BLaER1 treated with 17β-estradiol and CSF1 and Interleukin-3, amounts not matched to agents 10 nM and 100 nM (cell line): ENCODE measurements around the gene PRKCE.
A peak's percentile ranks its signal among the peaks of the same experiment; 100 is the strongest.

ENCODE experiments used
- H3K27ac ChIP-seq, 11 experiments: shearing (Covaris generic); formaldehyde crosslinking; 2 replicates each; pipeline ENCODE4 v1.8.1; 2022
- H3K27me3 ChIP-seq, 11 experiments: shearing (Covaris generic); formaldehyde crosslinking; 2 replicates each; pipeline ENCODE4 v1.8.1; 2022
- H3K36me3 ChIP-seq, 11 experiments: shearing (Covaris generic); formaldehyde crosslinking; 2 replicates each; pipeline ENCODE4 v1.8.1; 2022
- H3K4me1 ChIP-seq, 10 experiments: shearing (Covaris generic); formaldehyde crosslinking; 2 replicates each; pipeline ENCODE4 v1.8.1; 2022
- H3K4me2 ChIP-seq, 11 experiments: shearing (Covaris generic); formaldehyde crosslinking; 2 replicates each; pipeline ENCODE4 v1.8.1; 2022
- H3K4me3 ChIP-seq, 10 experiments: shearing (Covaris generic); formaldehyde crosslinking; 2 replicates each; pipeline ENCODE4 v1.8.1; 2022
- H3K9ac ChIP-seq, 11 experiments: shearing (Covaris generic); formaldehyde crosslinking; 2 replicates each; pipeline ENCODE4 v1.8.1; 2022
- H3K9me3 ChIP-seq, 11 experiments: shearing (Covaris generic); formaldehyde crosslinking; replicated peaks in 1 of 11; 2 replicates each; pipeline ENCODE4 v1.8.1; 2022
- H4K20me1 ChIP-seq, 11 experiments: shearing (Covaris generic); formaldehyde crosslinking; 2 replicates each; pipeline ENCODE4 v1.8.1; 2022
- Cebpa-rat ChIP-seq, 11 experiments: shearing (Covaris generic); IDR thresholded peaks; 2 replicates each; pipeline ENCODE4 v1.8.1; 2022

Gene PRKCE

DNA sequence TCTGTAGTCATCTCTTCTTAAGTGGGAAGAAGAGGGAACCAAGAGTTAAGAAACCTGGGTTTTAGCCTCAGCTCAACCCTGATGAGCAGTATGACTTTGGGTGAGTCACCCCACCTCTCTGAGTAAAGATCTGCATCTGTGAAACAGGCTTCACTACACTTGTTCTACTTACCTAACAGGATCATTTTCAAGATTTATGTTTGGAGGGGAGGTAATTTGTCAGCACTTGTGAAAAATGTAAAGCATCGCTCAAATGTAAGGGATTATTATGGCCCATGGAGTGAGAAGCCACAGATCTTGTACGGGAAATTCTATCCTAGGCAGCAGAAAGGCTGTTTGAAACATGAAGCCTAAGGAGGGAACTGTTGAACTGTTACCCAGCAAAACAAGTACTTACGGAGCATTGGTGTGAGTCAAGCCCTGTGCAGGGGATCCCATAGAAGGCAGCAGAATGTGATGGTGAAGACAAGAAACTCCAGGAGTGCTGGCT, 160.6 kb downstream of the PRKCE start:
- no peak overlapping the region for H3K4me3 ChIP-seq
- no peak overlapping the region for H3K27ac ChIP-seq
- H3K4me1 ChIP-seq, result peaks cover 0 to 65% (median 50%) of the 10 kb centered on the region in 10 experiments; a peak in 16 of 20 replicates
- H3K4me2 ChIP-seq, result no peak overlapping the region; a peak in 2 of 22 replicates
- peaks cover 0 to 41% (median 16%) of the 10 kb centered on the region in 11 experiments; a peak in 9 of 22 replicates for H3K36me3 ChIP-seq
- no peak for TF ChIP-seq Cebpa-rat (IDR thresholded peaks at IDR 0.05)
- H4K20me1 ChIP-seq, result peaks cover 0 to 100% (median 96%) of the 10 kb centered on the region in 11 experiments; a peak in 14 of 22 replicates
- H3K9me3 ChIP-seq, result no peaks in the 10 kb centered on the region
- no peak overlapping the region for H3K9ac ChIP-seq
- H3K27me3 ChIP-seq, result no peaks in the 10 kb centered on the region

DNA sequence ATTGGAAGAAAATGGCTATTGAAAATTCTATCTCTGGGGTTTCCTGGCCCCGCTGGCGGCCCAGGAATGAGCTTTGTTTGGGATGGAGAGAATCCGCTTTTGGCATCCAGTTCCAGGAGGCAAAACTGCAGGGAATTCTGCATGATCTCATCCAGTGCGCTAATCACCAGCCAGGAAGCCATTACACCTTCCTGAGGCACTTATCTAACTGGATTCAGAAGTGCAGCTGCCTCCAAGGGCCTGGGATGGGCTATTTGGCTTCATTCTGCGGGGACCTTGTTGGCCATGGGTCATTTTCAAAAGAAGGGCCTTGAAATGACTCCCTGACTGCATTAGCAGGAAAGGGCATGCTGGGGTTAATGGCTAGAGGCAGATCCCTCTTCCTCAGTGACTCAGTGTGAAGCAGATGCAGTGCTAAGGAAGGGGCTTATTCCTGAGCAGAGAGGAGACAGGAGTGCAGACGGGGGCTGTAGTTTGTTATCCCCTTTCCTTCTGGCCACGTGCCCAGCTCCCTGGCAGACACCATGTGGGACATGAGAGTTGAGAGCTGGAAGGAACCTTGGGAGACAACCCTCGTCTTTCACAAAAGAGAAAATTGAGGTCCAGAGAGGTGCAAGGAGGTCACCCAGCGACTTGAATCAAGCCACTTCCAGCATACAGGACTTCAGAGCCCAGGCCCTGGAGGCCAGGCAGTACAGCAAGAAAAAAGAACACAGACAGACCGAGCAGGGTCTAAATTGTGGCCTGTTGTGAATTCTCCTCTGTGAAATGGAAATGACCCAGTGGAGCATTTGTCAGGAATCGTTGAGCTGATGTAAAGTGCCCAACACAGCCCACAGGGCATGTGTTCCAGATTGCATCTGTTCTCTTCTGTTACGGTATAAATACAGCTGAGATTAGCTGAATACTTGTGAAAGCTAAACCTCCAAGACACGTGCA, 161.8 kb downstream of the PRKCE start:
- peaks cover 0 to 31% (median 15%) of the 10 kb centered on the region in 11 experiments; a peak in 8 of 22 replicates for H3K36me3 ChIP-seq
- H3K4me2 ChIP-seq, result peak overlapping the region in 4 of 11 experiments; percentile 1 to 28 (median 10); a peak in 4 of 22 replicates
- no peak for TF ChIP-seq Cebpa-rat (IDR thresholded peaks at IDR 0.05)
- 0 out of 22 replicates have a peak overlapping the region, but pooled peaks of 1 of the 11 experiments have one; percentile 36 for H3K9ac ChIP-seq
- H3K9me3 ChIP-seq, result no peaks in the 10 kb centered on the region
- no peak overlapping the region for H3K4me3 ChIP-seq
- peaks cover 0 to 100% (median 86%) of the 10 kb centered on the region in 11 experiments; a peak in 14 of 22 replicates for H4K20me1 ChIP-seq
- peak overlapping the region in 1 of 11 experiments; percentile 3; a peak in 1 of 22 replicates for H3K27ac ChIP-seq
- no peaks in the 10 kb centered on the region for H3K27me3 ChIP-seq
- peaks cover 0 to 68% (median 61%) of the 10 kb centered on the region in 10 experiments; a peak in 16 of 20 replicates for H3K4me1 ChIP-seq

DNA sequence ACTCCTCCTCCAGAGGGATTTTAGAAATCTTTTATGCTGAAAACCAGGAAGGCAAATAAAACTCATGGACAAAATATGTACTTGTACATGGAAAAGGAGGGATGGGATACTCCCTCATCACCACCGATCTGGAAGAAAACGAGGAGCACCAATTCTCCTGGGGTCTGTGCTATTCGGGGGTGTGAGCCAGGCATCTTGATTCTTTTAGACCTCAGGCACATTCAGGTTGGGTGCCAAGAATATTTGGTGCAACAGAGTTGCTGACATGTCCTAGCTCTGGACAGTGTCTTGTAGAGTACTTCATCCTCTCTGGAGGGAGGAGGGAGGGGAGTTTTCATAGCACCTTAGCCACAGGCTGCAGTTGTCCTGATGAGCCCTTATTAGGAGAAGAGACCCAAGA, 163.0 kb downstream of the PRKCE start:
- peaks cover 0 to 100% (median 86%) of the 10 kb centered on the region in 11 experiments; a peak in 14 of 22 replicates for H4K20me1 ChIP-seq
- H3K4me3 ChIP-seq, result no peak overlapping the region
- H3K36me3 ChIP-seq, result peaks cover 0 to 35% (median 14%) of the 10 kb centered on the region in 11 experiments; a peak in 9 of 22 replicates
- no peaks in the 10 kb centered on the region for H3K27me3 ChIP-seq
- H3K4me1 ChIP-seq, result peaks cover 0 to 80% (median 73%) of the 10 kb centered on the region in 10 experiments; a peak in 17 of 20 replicates
- no peak overlapping the region for H3K9ac ChIP-seq
- H3K4me2 ChIP-seq, result peak overlapping the region in 8 of 11 experiments; percentile 6 to 83 (median 48); a peak in 9 of 22 replicates
- no peaks in the 10 kb centered on the region for H3K9me3 ChIP-seq
- no peak overlapping the region for H3K27ac ChIP-seq
- TF ChIP-seq Cebpa-rat (IDR thresholded peaks at IDR 0.05), result no peak

DNA sequence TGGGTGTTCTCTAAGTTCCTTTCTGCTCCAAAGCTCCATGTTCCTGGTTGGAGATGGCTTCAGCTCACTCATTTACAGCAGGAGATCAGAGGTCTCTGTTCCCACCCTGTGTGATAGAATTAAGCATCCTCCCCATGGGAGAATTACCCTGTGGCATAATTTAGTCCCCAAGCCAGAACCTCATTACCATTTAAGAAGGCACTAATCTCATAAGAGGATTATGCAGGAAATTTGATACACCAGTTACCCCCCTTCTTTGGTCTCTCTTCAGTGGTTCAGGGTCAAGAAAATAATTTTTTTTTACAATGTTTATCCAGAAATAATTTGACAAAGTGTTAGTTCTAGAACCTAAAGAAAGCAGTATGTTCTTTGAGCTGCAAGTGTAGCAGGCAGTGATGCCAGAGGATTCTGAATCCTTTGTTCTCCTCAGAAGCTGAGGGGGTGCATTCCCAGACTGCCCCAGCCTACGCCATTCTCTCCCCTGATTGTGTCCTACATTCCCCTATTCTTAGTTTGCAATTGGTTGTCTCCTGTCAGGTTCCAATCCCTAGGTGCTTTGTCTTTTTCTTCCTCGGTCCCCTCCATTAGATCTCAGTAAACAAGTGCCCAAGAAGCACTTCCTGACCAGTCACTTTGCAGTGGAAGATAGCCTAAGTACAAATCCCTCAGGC, 163.6 kb downstream of the PRKCE start:
- H3K9ac ChIP-seq, result no peak overlapping the region
- peaks cover 0 to 86% (median 79%) of the 10 kb centered on the region in 10 experiments; a peak in 17 of 20 replicates for H3K4me1 ChIP-seq
- no peak overlapping the region for H3K4me3 ChIP-seq
- peaks cover 0 to 35% (median 11%) of the 10 kb centered on the region in 11 experiments; a peak in 9 of 22 replicates for H3K36me3 ChIP-seq
- H3K27ac ChIP-seq, result no peak overlapping the region
- no peaks in the 10 kb centered on the region for H3K27me3 ChIP-seq
- H4K20me1 ChIP-seq, result peaks cover 0 to 100% (median 90%) of the 10 kb centered on the region in 11 experiments; a peak in 15 of 22 replicates
- peak overlapping the region in 8 of 11 experiments; percentile 6 to 83 (median 48); a peak in 10 of 22 replicates for H3K4me2 ChIP-seq
- H3K9me3 ChIP-seq, result no peaks in the 10 kb centered on the region
- TF ChIP-seq Cebpa-rat (IDR thresholded peaks at IDR 0.05), result no peak

DNA sequence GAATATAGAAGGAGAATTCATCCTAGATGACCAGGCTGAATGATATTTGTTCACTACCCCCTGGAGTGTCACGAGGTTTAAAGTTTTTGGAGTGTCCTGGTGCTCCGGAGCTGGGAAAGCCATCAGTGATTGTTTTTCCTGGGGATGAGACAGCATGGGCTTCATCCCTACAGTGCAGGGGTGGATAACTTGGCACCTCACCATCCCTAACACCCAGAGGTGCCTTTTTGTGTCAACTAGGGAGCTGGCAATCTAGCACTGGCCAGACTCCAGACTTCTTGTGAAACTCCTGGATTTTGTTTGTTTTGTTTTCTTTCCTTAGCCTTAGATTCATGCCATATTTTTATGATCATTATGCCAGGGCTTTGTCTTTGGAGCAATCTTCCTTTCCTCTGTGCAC, 164.8 kb downstream of the PRKCE start:
- Histone ChIP-seq H3K4me2 (peak overlapping the region in 9 of 11 experiments; percentile 20 to 83 (median 45); a peak in 17 of 22 replicates), H3K4me3 (no peak overlapping the region), H4K20me1 (peaks cover 0 to 100% (median 90%) of the 10 kb centered on the region in 11 experiments; a peak in 16 of 22 replicates), H3K9ac (peak overlapping the region in 2 of 11 experiments; percentile 11 to 34; a peak in 1 of 22 replicates), H3K27ac (peak overlapping the region in 5 of 11 experiments; percentile 3 to 50 (median 23); a peak in 6 of 22 replicates), H3K27me3 (no peaks in the 10 kb centered on the region), H3K9me3 (no peaks in the 10 kb centered on the region), H3K4me1 (peaks cover 9 to 95% (median 91%) of the 10 kb centered on the region in 10 experiments; a peak in 19 of 20 replicates), H3K36me3 (peaks cover 0 to 35% (median 11%) of the 10 kb centered on the region in 11 experiments; a peak in 9 of 22 replicates)
- no peak for TF ChIP-seq Cebpa-rat (IDR thresholded peaks at IDR 0.05)

DNA sequence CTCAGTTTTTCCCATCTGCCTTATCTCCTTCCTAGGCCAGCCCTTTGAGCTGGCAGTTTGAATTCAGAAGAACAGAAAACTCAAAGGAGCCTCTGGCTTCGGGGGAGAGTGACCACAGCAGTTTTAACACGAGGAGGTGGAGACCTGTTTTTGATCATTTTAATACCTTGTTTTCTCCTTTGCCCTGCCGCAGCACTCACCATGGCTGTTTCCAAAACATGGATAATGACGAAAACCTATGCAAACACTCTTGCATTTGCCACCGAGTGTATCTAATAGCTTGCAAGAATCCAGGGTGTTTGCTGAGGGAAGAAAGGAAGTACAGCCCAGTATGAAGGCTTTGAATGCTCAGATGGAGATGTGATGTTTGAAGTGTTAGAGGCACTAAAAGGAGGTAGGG, 167.1 kb downstream of the PRKCE start:
- no peak for TF ChIP-seq Cebpa-rat (IDR thresholded peaks at IDR 0.05)
- no peaks in the 10 kb centered on the region for H3K27me3 ChIP-seq
- peaks cover 0 to 100% (median 90%) of the 10 kb centered on the region in 11 experiments; a peak in 17 of 22 replicates for H4K20me1 ChIP-seq
- no peak overlapping the region for H3K4me3 ChIP-seq
- H3K9me3 ChIP-seq, result no peaks in the 10 kb centered on the region
- H3K27ac ChIP-seq, result peak overlapping the region in 2 of 11 experiments; percentile 5 to 12; a peak in 2 of 22 replicates
- no peak overlapping the region for H3K9ac ChIP-seq
- peaks cover 0 to 23% (median 4%) of the 10 kb centered on the region in 11 experiments; a peak in 8 of 22 replicates for H3K36me3 ChIP-seq
- peaks cover 12 to 99% (median 96%) of the 10 kb centered on the region in 10 experiments; a peak in 19 of 20 replicates for H3K4me1 ChIP-seq
- peak overlapping the region in 9 of 11 experiments; percentile 0 to 86 (median 77); a peak in 13 of 22 replicates for H3K4me2 ChIP-seq

DNA sequence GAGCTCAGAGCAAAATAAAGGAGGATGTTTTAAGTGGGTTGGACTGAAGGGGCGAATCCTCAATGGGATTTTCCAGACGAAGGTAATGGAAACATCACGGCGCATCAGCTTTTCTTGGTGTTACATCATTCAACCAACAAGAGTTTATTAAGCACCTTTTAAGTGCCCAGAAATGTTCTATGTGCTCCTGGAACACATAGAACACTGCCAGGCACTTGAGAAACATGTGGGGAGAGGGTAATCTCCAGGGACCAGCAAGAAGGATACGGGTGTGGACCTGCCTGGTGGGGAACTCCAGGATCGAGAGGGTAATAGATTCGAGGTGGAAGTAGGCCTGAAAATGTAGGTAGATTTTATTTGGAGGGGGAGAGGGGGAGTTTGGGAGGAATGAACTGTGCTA, 168.6 kb downstream of the PRKCE start:
- Histone ChIP-seq H3K4me3 (no peak overlapping the region), H3K27ac (peak overlapping the region in 4 of 11 experiments; percentile 8 to 29 (median 16); a peak in 4 of 22 replicates), H3K36me3 (peaks cover 0 to 19% (median 4%) of the 10 kb centered on the region in 11 experiments; a peak in 8 of 22 replicates), H3K9ac (no peak overlapping the region), H3K9me3 (no peaks in the 10 kb centered on the region), H3K4me1 (peaks cover 17 to 100% (median 99%) of the 10 kb centered on the region in 10 experiments), H3K4me2 (peak overlapping the region in 10 of 11 experiments; percentile 3 to 86 (median 76); a peak in 18 of 22 replicates), H3K27me3 (no peaks in the 10 kb centered on the region), H4K20me1 (peaks cover 0 to 100% (median 90%) of the 10 kb centered on the region in 11 experiments; a peak in 18 of 22 replicates)
- no peak for TF ChIP-seq Cebpa-rat (IDR thresholded peaks at IDR 0.05)
